HepG2 (cell line): ENCODE measurements around the gene BEAN1. TPM values are rescaled to one million over a fixed set of nuclear protein-coding genes. Genes with fewer than 3 reads are reported as not detected.

Experiments used
- ATAC-seq: fragments of 200-7000 bp; cut with Tn5 transposase; 3 replicates; pipeline ENCODE4 v1.9.1; 2020; ENCODE audit warnings: mild to moderate bottlenecking, moderate library complexity
- BruUV-seq: library from RNA; stranded (reverse); fragments of 400-500 nt; replicated peaks from 2 replicates; lab custom pipeline; 2021; lab: Mats Ljungman, UMichigan
- CTCF ChIA-PET: fragments of 300-600 bp; formaldehyde crosslinking; extraction: SDS; loops from one replicate; lab custom pipeline; 2021; ENCODE audit warnings: low total read pairs, inconsistent platforms, low intra/inter-chr PET ratio; lab: Yijun Ruan, JAX
- POLR2A ChIA-PET: fragments of 350-600 bp; sonication (Branson Sonifier 250); formaldehyde crosslinking; loops from one replicate; lab custom pipeline; 2020; ENCODE audit warnings: antibody characterized with exemption, inconsistent platforms; lab: Yijun Ruan, JAX
- DNase-seq: peaks from one replicate; pipeline ENCODE4 v3.0.0-alpha.2; 2015; ENCODE audit warnings: low spot score
- FAIRE-seq: peaks from 3 replicates; lab custom pipeline; 2011; peaks lifted over from hg19 to GRCh38; lab: Jason Lieb, UNC
- H2AFZ ChIP-seq: one replicate; pipeline ENCODE4 v1.6.1; 2011; ENCODE audit warnings: low read length, inconsistent platforms
- H3K27ac ChIP-seq: fragments of 300-600 bp; 3 replicates; pipeline ENCODE4 v1.8.0; 2011; ENCODE audit warnings: mixed run types, mild to moderate bottlenecking, mixed read lengths, low read length, inconsistent platforms; ENCODE audit not compliant: insufficient read depth; ENCODE audit errors: extremely low read length
- H3K27me3 ChIP-seq, 2 experiments: fragments of 200-600 bp in 1 of 2; 2 replicates in 1 of 2; 3 replicates in 1 of 2; pipeline versions ENCODE4 v1.6.0 to v1.8.0; 2011; ENCODE audit warnings: low read length in 2 of 2, mild to moderate bottlenecking in 2 of 2, moderate library complexity in 2 of 2, inconsistent platforms in 1 of 2; ENCODE audit not compliant: insufficient read depth in 2 of 2, control insufficient read depth in 1 of 2
- H3K36me3 ChIP-seq, 2 experiments: fragments of 200-600 bp in 1 of 2; replicated peaks in 1 of 2; 2 replicates in 1 of 2; 3 replicates in 1 of 2; pipeline versions ENCODE4 v1.5.1 to v1.8.0; 2011; ENCODE audit warnings: low read length in 2 of 2, inconsistent platforms in 1 of 2; ENCODE audit not compliant: insufficient read depth in 2 of 2, control insufficient read depth in 1 of 2
- H3K4me1 ChIP-seq: 2 replicates; pipeline ENCODE4 v1.5.1; 2012; ENCODE audit warnings: low read length, inconsistent platforms; ENCODE audit not compliant: insufficient read depth
- H3K4me2 ChIP-seq: 2 replicates; pipeline ENCODE4 v1.6.0; 2011; ENCODE audit warnings: low read depth, low read length, inconsistent platforms
- H3K4me3 ChIP-seq, 3 experiments: fragments of 200-600 bp in 1 of 3; sonication (generic), shearing (Covaris generic) in 1 of 3; replicated peaks in 1 of 3; 2 replicates each; pipeline ENCODE4 v1.5.1; 2011 to 2016; ENCODE audit warnings: low read length in 3 of 3, inconsistent platforms in 2 of 3, low read depth in 2 of 3, mild to moderate bottlenecking in 2 of 3, control low read depth in 1 of 3, mixed read lengths in 1 of 3; ENCODE audit not compliant: insufficient read depth in 1 of 3
- H3K79me2 ChIP-seq: one replicate; pipeline ENCODE4 v1.6.1; 2011; ENCODE audit warnings: low read length, inconsistent platforms; ENCODE audit not compliant: insufficient read depth
- H3K9ac ChIP-seq: 2 replicates; pipeline ENCODE4 v1.6.0; 2011; ENCODE audit warnings: mild to moderate bottlenecking, low read depth, low read length, inconsistent platforms; ENCODE audit not compliant: insufficient read depth
- H3K9me3 ChIP-seq: 2 replicates; pipeline ENCODE4 v1.5.1; 2012; ENCODE audit warnings: mild to moderate bottlenecking, low read length
- H4K20me1 ChIP-seq: 2 replicates; pipeline ENCODE4 v1.6.0; 2011; ENCODE audit warnings: inconsistent platforms, mild to moderate bottlenecking, low read length, moderate library complexity; ENCODE audit not compliant: insufficient read depth
- ARNT2 ChIP-seq: sonication (generic); formaldehyde crosslinking; IDR thresholded peaks from 2 replicates; pipeline ENCODE4 v1.8.0; 2022; ENCODE audit warnings: mild to moderate bottlenecking, low read depth, missing genetic modification reagents, moderate library complexity
- CENPT ChIP-seq: sonication (generic); formaldehyde crosslinking; IDR thresholded peaks from 2 replicates; pipeline ENCODE4 v1.8.0; 2022; ENCODE audit warnings: low read depth, mild to moderate bottlenecking, moderate library complexity, missing genetic modification reagents
- DMAP1 ChIP-seq: IDR thresholded peaks from 2 replicates; pipeline ENCODE4 v1.6.1; 2016
- HMGA1 ChIP-seq: sonication (generic); formaldehyde crosslinking; conservative IDR thresholded peaks from 2 replicates; pipeline ENCODE4 v1.4.0; 2020; ENCODE audit warnings: missing genetic modification reagents
- MAFG ChIP-seq: sonication (generic); formaldehyde crosslinking; IDR thresholded peaks from 2 replicates; pipeline ENCODE4 v1.5.1; 2020; ENCODE audit warnings: mild to moderate bottlenecking, missing genetic modification reagents
- MED1 ChIP-seq: sonication (generic); formaldehyde crosslinking; IDR thresholded peaks from 2 replicates; pipeline ENCODE4 v1.4.0; 2020; ENCODE audit warnings: missing genetic modification reagents
- MYNN ChIP-seq: sonication (generic); formaldehyde crosslinking; IDR thresholded peaks from 2 replicates; pipeline ENCODE4 v1.4.0; 2020; ENCODE audit warnings: mild to moderate bottlenecking, low read depth, missing genetic modification reagents
- RNF219 ChIP-seq: sonication (generic); formaldehyde crosslinking; IDR thresholded peaks from 2 replicates; pipeline ENCODE4 v1.5.0; 2020; ENCODE audit warnings: mild to moderate bottlenecking, missing genetic modification reagents
- SAFB2 ChIP-seq: sonication (generic); formaldehyde crosslinking; IDR thresholded peaks from 2 replicates; pipeline ENCODE4 v1.5.1; 2020; ENCODE audit warnings: missing genetic modification reagents, low read depth, mild to moderate bottlenecking, borderline replicate concordance
- SRSF9 ChIP-seq: fragments of 200-400 bp; formaldehyde crosslinking; IDR thresholded peaks from 2 replicates; pipeline ENCODE4 v1.6.1; 2018; ENCODE audit warnings: borderline replicate concordance, mild to moderate bottlenecking, low read depth, low read length; ENCODE audit not compliant: insufficient read depth, poor library complexity, severe bottlenecking
- TIGD3 ChIP-seq: sonication (generic); formaldehyde crosslinking; IDR thresholded peaks from 2 replicates; pipeline ENCODE4 v1.5.1; 2020; ENCODE audit warnings: mild to moderate bottlenecking, missing genetic modification reagents, borderline replicate concordance
- ZNF124 ChIP-seq: sonication (generic); formaldehyde crosslinking; IDR thresholded peaks from 2 replicates; pipeline ENCODE4 v1.4.0; 2020; ENCODE audit warnings: missing genetic modification reagents
- ZNF570 ChIP-seq: sonication (generic); formaldehyde crosslinking; IDR thresholded peaks from 2 replicates; pipeline ENCODE4 v1.4.0; 2020; ENCODE audit warnings: mild to moderate bottlenecking, missing genetic modification reagents, borderline replicate concordance
- ZNF782 ChIP-seq: sonication (generic); formaldehyde crosslinking; IDR thresholded peaks from 2 replicates; pipeline ENCODE4 v1.4.0; 2020; ENCODE audit warnings: missing genetic modification reagents, mild to moderate bottlenecking, borderline replicate concordance
- WGBS: methylation state at CpG from one replicate; pipeline ENCODE4 v1.1.6; 2017; ENCODE audit warnings: low lambda C conversion rate; 5-methylcytosine and 5-hydroxymethylcytosine counted together
- in situ Hi-C: cut with HindIII; loops from 2 replicates; pipeline ENCODE4 v1.10.0; 2017; ENCODE audit warnings: low pct_unique_long_range_greater_than_20kb; ENCODE audit not compliant: extremely low pct_ligation_motif_present
- intact Hi-C: fragments of 100-400 bp; cut with micrococcal nuclease; formaldehyde crosslinking; loops from one replicate; pipeline ENCODE4 v1.10.0; 2022; ENCODE audit not compliant: unreplicated experiment
- polyA plus RNA-seq, 8 experiments: library from polyadenylated mRNA; depleted of rRNA in 3 of 8; stranded (reverse) in 7 of 8; unstranded in 1 of 8; fragments of >200 nt; fragmentation: Illumina TruSeq in 4 of 8; extraction: Trizol in 4 of 8; gene quantifications; 2 replicates each; pipeline versions ENCODE4 v1.2.1 to v1.2.3, GENCODE V29; 2011 to 2016; ENCODE audit warnings: low read depth in 4 of 8, missing spikeins in 1 of 8, mixed read lengths in 1 of 8; ENCODE audit not compliant: insufficient read depth in 1 of 8
- total RNA-seq, 5 experiments: library from RNA; depleted of rRNA; stranded (reverse); fragments of >200 nt; fragmentation: Illumina TruSeq; extraction: Trizol; gene quantifications; 2 replicates each; pipeline ENCODE4 v1.2.3, GENCODE V29; 2016; ENCODE audit warnings: low read depth in 1 of 5

The BEAN1 gene
- total and polyA plus RNA-seq, 2 of the 13 experiments (the other 11 are each of a cell fraction or from before 2014, with no cell fraction given): 0.53 to 1.4 TPM

GRCh38 chr16:66438536-66438935, 11.4 kb downstream of the BEAN1 start:
- Histone ChIP-seq H3K79me2 (no peaks in the 10 kb centered on the region), H3K27ac (no peak overlapping the region), H3K9me3 (no peaks in the 10 kb centered on the region), H3K27me3 (peaks cover 0 to 3% of the 10 kb centered on the region in 2 experiments; a peak in 2 of 5 replicates), H3K4me2 (no peak overlapping the region), H2AFZ (no peak overlapping the region), H4K20me1 (no peaks in the 10 kb centered on the region), H3K36me3 (no peaks in the 10 kb centered on the region), H3K9ac (no peak overlapping the region), H3K4me3 (no peak overlapping the region), H3K4me1 (peaks cover 33% of the 10 kb centered on the region)
- in situ Hi-C loops: no loop called here
- ChIA-PET CTCF (no interaction called here), POLR2A (no interaction called here)
- FAIRE-seq: no peak
- DNase-seq: no peak
- ATAC-seq: no peak
- BruUV-seq: no TSS peak
- intact Hi-C loops: no loop called here
- TF ChIP-seq MYNN: no peak
- TF ChIP-seq HMGA1: no peak
- no peak for TF ChIP-seq ZNF782
- TF ChIP-seq RNF219: no peak
- no peak for TF ChIP-seq ZNF124 (CRISPR knock-in tag)
- TF ChIP-seq SAFB2 (CRISPR knock-in tag): no peak
- no peak for TF ChIP-seq SRSF9
- no peak for TF ChIP-seq DMAP1 (CRISPR knock-in tag)
- TF ChIP-seq CENPT: no peak
- TF ChIP-seq ZNF570 (CRISPR knock-in tag): no peak
- no peak for TF ChIP-seq MAFG
- TF ChIP-seq TIGD3 (CRISPR knock-in tag): no peak
- TF ChIP-seq MED1 (CRISPR knock-in tag): no peak
- TF ChIP-seq ARNT2 (CRISPR knock-in tag): no peak
- WGBS: 66% methylated on average over 8 of the region's 8 CpGs
